ENCODE results near the gene ITM2C. TPM values are rescaled to one million over a fixed set of nuclear protein-coding genes. Genes with fewer than 3 reads are reported as not detected.

The ITM2C gene
- total and polyA plus RNA-seq, 2 of the 8 experiments (the other 6 are each of a cell fraction or from before 2014, with no cell fraction given) = 362 to 742 TPM

- no peaks in the 10 kb centered on the region for H3K27me3 ChIP-seq (replicated peaks in 1 of 4; ENCODE audit: control insufficient read depth in 3 of 4, extremely low read depth in 1 of 4, insufficient read depth in 3 of 4, low read length in 3 of 4)
- H3K79me2 ChIP-seq (ENCODE audit: control insufficient read depth in 1 of 2, insufficient read depth in 2 of 2, low read length in 2 of 2) = peaks cover 0 to 16% of the 10 kb centered on the region in 2 experiments; a peak in 2 of 4 replicates
- 0 out of 2 replicates have a peak overlapping the region, but pooled peaks have one; percentile 57 for H4K8ac ChIP-seq (ENCODE audit: extremely low read depth, insufficient read depth, low read length)
- no peak overlapping the region for H2BK5ac ChIP-seq (ENCODE audit: low read depth, low read length)
- H3K4me2 ChIP-seq (ENCODE audit: insufficient read depth in 1 of 2, low read depth in 2 of 2, low read length in 2 of 2) = no peak overlapping the region
- FAIRE-seq (no peak), DNase-seq (ENCODE audit: low read depth in 1 of 2, low spot score in 2 of 2) (no peak)
- H4K20me1 ChIP-seq (replicated peaks in 1 of 2; ENCODE audit: control insufficient read depth in 1 of 2, insufficient read depth in 2 of 2, low read length in 2 of 2) = peaks cover 7 to 25% of the 10 kb centered on the region in 2 experiments
- no peak overlapping the region for H3K14ac ChIP-seq (ENCODE audit: insufficient read length)
- H3K4me1 ChIP-seq (replicated peaks in 1 of 4; ENCODE audit: control insufficient read depth in 3 of 4, insufficient read depth in 4 of 4, low read length in 3 of 4) = no peaks in the 10 kb centered on the region; a peak in 1 of 7 replicates
- no peak overlapping the region for H2AFZ ChIP-seq (ENCODE audit: low read length)
- H2BK20ac ChIP-seq (ENCODE audit: low read length) = no peak overlapping the region
- H2BK12ac ChIP-seq (ENCODE audit: low read depth, low read length) = no peak overlapping the region
- no peak overlapping the region for H3K27ac ChIP-seq (ENCODE audit: low read depth, low read length)
- no peak overlapping the region for H2BK120ac ChIP-seq (replicated peaks; ENCODE audit: low read depth, low read length)
- ChIA-PET CTCF (ENCODE audit: partially characterized antibody) (interaction anchor here (0.6 to 2.8 kb wide), 12 partner anchors 9 to 182 kb away, joined by 3 to 19 read pairs (median 5); partner anchors contain the start of gene GPR55), POLR2A (ENCODE audit: partially characterized antibody) (interaction anchor here (1.2 to 4.6 kb wide), 4 partner anchors 10 to 13 kb away, joined by 3 to 50 read pairs (median 6); partner anchors contain the start of gene ITM2C)
- no peak overlapping the region for H4K91ac ChIP-seq (replicated peaks; ENCODE audit: insufficient read length, low read length)
- H3K23ac ChIP-seq (ENCODE audit: insufficient read length) = no peak overlapping the region
- no peak overlapping the region for H3K56ac ChIP-seq (replicated peaks; ENCODE audit: insufficient read length, low read depth, low read length)
- no peak overlapping the region for H3K4ac ChIP-seq (replicated peaks; ENCODE audit: insufficient read length, low read depth, low read length)
- H3K18ac ChIP-seq (ENCODE audit: extremely low read depth, low read length) = no peak overlapping the region
- no peak overlapping the region for H4K5ac ChIP-seq (ENCODE audit: insufficient read length, low read depth, low read length)
- no peak overlapping the region for H3K9ac ChIP-seq (replicated peaks in 1 of 4; ENCODE audit: extremely low read depth in 1 of 4, low read depth in 3 of 4, low read length in 3 of 4)
- peaks cover 11% of the 10 kb centered on the region for H3K79me1 ChIP-seq (ENCODE audit: low read depth, low read length)
- WGBS, 2 experiments (ENCODE audit: extremely low coverage in 1 of 2, insufficient coverage in 1 of 2, insufficient read length in 1 of 2, insufficient replicate concordance in 2 of 2, low coverage in 1 of 2, low lambda C conversion rate in 2 of 2, missing lambda C conversion rate in 1 of 2) = 90% methylated on average over 14 of the region's 20 CpGs; no CpG with 5 or more reads in 1 of the 2 experiments
- no peaks in the 10 kb centered on the region for H3K9me3 ChIP-seq (ENCODE audit: insufficient read depth in 2 of 2, low read depth in 1 of 2, low read length in 1 of 2)
- H3K23me2 ChIP-seq (ENCODE audit: low read depth, low read length) = no peaks in the 10 kb centered on the region; the same call in 1 of the 2 replicates
- no peak overlapping the region for H2BK15ac ChIP-seq (ENCODE audit: low read length)
- H3K36me3 ChIP-seq (ENCODE audit: control insufficient read depth in 2 of 4, insufficient read depth in 4 of 4, low read length in 3 of 4) = peaks cover 20 to 66% (median 46%) of the 10 kb centered on the region in 4 experiments
- no peak overlapping the region for H3K4me3 ChIP-seq (ENCODE audit: extremely low read depth in 1 of 4, insufficient read depth in 2 of 4, low read depth in 3 of 4, low read length in 4 of 4)
- no peak overlapping the region for H2AK5ac ChIP-seq (ENCODE audit: low read depth, low read length)
- TF ChIP-seq JUND (IDR thresholded peaks at IDR 0.05; ENCODE audit: low read length) = no peak
- no peak for TF ChIP-seq GABPA (IDR thresholded peaks at IDR 0.05; ENCODE audit: borderline replicate concordance, insufficient read depth, low read length)
- TF ChIP-seq CHD1 (IDR thresholded peaks at IDR 0.05; ENCODE audit: low read depth, low read length) = no peak
- TF ChIP-seq CEBPB (IDR thresholded peaks at IDR 0.05; ENCODE audit: low read depth, low read length) = no peak
- TF ChIP-seq SRF (IDR thresholded peaks at IDR 0.05; ENCODE audit: low read depth, low read length) = no peak
- TF ChIP-seq CTBP2 (IDR thresholded peaks at IDR 0.05; ENCODE audit: borderline replicate concordance, insufficient read depth, insufficient read length, low read length) = no peak
Measured at GRCh38 chr2:230877759-230878598, 13.2 kb downstream of the ITM2C start.
